Measurements from ENCODE around the gene CGREF1. TPM values are rescaled to one million over a fixed set of nuclear protein-coding genes. Genes with fewer than 3 reads are reported as not detected.

Gene CGREF1
- total RNA-seq, 1 donor from 2014 or later = 2.4 TPM

- no peaks in the 10 kb centered on the region for H3K4me1 Mint-ChIP-seq (ENCODE audit: unreplicated experiment)
- no peaks in the 10 kb centered on the region for H3K36me3 Mint-ChIP-seq
- no peak for TF ChIP-seq CTCF (conservative IDR thresholded peaks at IDR 0.05)
- no peak overlapping the region for H3K4me3 Mint-ChIP-seq
- peaks cover 9% of the 10 kb centered on the region for H3K27me3 Mint-ChIP-seq
- DNase-seq (ENCODE audit: extremely low spot score, unreplicated experiment) = no peak
- no peak overlapping the region for H3K27ac Mint-ChIP-seq
- H3K9me3 Mint-ChIP-seq = no peaks in the 10 kb centered on the region
Measured at GRCh38 chr2:27102329-27102728, 16.6 kb downstream of the CGREF1 start.

- TF ChIP-seq CTCF (conservative IDR thresholded peaks at IDR 0.05) = no peak
- no peak for DNase-seq (ENCODE audit: extremely low spot score, unreplicated experiment)
- Mint-ChIP-seq H3K36me3 (no peaks in the 10 kb centered on the region), H3K9me3 (no peaks in the 10 kb centered on the region), H3K4me3 (no peak overlapping the region), H3K27me3 (peaks cover 9% of the 10 kb centered on the region), H3K27ac (no peak overlapping the region), H3K4me1 (ENCODE audit: unreplicated experiment) (peaks cover 13% of the 10 kb centered on the region)
Measured at GRCh38 chr2:27100036-27100435, 18.9 kb downstream of the CGREF1 start.

- no peak for TF ChIP-seq CTCF (conservative IDR thresholded peaks at IDR 0.05)
- Mint-ChIP-seq H3K4me3 (no peak overlapping the region), H3K27ac (no peak overlapping the region), H3K4me1 (ENCODE audit: unreplicated experiment) (peaks cover 13% of the 10 kb centered on the region), H3K9me3 (no peaks in the 10 kb centered on the region), H3K36me3 (no peaks in the 10 kb centered on the region), H3K27me3 (peaks cover 8% of the 10 kb centered on the region)
- no peak for DNase-seq (ENCODE audit: extremely low spot score, unreplicated experiment)
Measured at GRCh38 chr2:27099334-27099955, 19.5 kb downstream of the CGREF1 start.

- H3K27me3 Mint-ChIP-seq = peaks cover 3% of the 10 kb centered on the region
- H3K36me3 Mint-ChIP-seq = no peaks in the 10 kb centered on the region
- DNase-seq (ENCODE audit: extremely low spot score, unreplicated experiment) = no peak
- no peak overlapping the region for H3K27ac Mint-ChIP-seq
- no peak overlapping the region for H3K4me3 Mint-ChIP-seq
- TF ChIP-seq CTCF (conservative IDR thresholded peaks at IDR 0.05) = no peak
- H3K9me3 Mint-ChIP-seq = no peaks in the 10 kb centered on the region
- peaks cover 13% of the 10 kb centered on the region for H3K4me1 Mint-ChIP-seq (ENCODE audit: unreplicated experiment)
Measured at GRCh38 chr2:27097341-27097740, 21.6 kb downstream of the CGREF1 start.

GRCh38 chr2:27096748-27097297, 22.1 kb downstream of the CGREF1 start:
- H3K36me3 Mint-ChIP-seq = no peaks in the 10 kb centered on the region
- DNase-seq (ENCODE audit: extremely low spot score, unreplicated experiment) = no peak
- no peak for TF ChIP-seq CTCF (conservative IDR thresholded peaks at IDR 0.05)
- no peak overlapping the region for H3K27ac Mint-ChIP-seq
- no peak overlapping the region for H3K4me3 Mint-ChIP-seq
- H3K4me1 Mint-ChIP-seq (ENCODE audit: unreplicated experiment) = peaks cover 14% of the 10 kb centered on the region
- H3K9me3 Mint-ChIP-seq = no peaks in the 10 kb centered on the region
- H3K27me3 Mint-ChIP-seq = peaks cover under 1% of the 10 kb centered on the region
